HepG2 (cell line): Measurements from ENCODE around the gene SEMA4B. TPM values are rescaled to one million over a fixed set of nuclear protein-coding genes. Genes with fewer than 3 reads are reported as not detected.

Source experiments
- ARNTL ChIP-seq: sonication (generic); formaldehyde crosslinking; IDR thresholded peaks from 2 replicates; pipeline ENCODE4 v1.4.0; 2020; ENCODE audit warnings: mild to moderate bottlenecking, missing genetic modification reagents
- CBX1 ChIP-seq: IDR thresholded peaks from one replicate; pipeline ENCODE4 v1.6.1; 2016; ENCODE audit warnings: antibody characterized with exemption, low read depth
- KDM1A ChIP-seq: IDR thresholded peaks from 2 replicates; pipeline ENCODE4 v1.6.1; 2016; ENCODE audit warnings: missing compliant biosample characterization
- KDM2A ChIP-seq: sonication (generic); formaldehyde crosslinking; IDR thresholded peaks from 2 replicates; pipeline ENCODE4 v1.4.0; 2020; ENCODE audit warnings: low read depth, missing genetic modification reagents, borderline replicate concordance
- NFATC3 ChIP-seq: sonication (generic); formaldehyde crosslinking; IDR thresholded peaks from 2 replicates; pipeline ENCODE4 v1.5.1; 2020; ENCODE audit warnings: mild to moderate bottlenecking, missing genetic modification reagents
- NONO ChIP-seq, 2 experiments: fragments of 450-650 bp in 1 of 2; sonication (generic) in 1 of 2; formaldehyde crosslinking in 1 of 2; IDR thresholded peaks in 1 of 2; conservative IDR thresholded peaks in 1 of 2; 2 replicates each; pipeline versions ENCODE4 v1.6.1 to v1.8.0; 2017 to 2022; ENCODE audit warnings: mild to moderate bottlenecking in 1 of 2, missing genetic modification reagents in 1 of 2, moderate library complexity in 1 of 2
- ZNF501 ChIP-seq: sonication (generic); formaldehyde crosslinking; IDR thresholded peaks from 2 replicates; pipeline ENCODE4 v1.5.1; 2020; ENCODE audit warnings: mild to moderate bottlenecking, moderate library complexity, missing genetic modification reagents
- ZNF660 ChIP-seq: sonication (generic); formaldehyde crosslinking; IDR thresholded peaks from 2 replicates; pipeline ENCODE4 v1.5.1; 2020; ENCODE audit warnings: mild to moderate bottlenecking, low read depth, missing genetic modification reagents, borderline replicate concordance
- ZNF709 ChIP-seq: sonication (generic); formaldehyde crosslinking; IDR thresholded peaks from 2 replicates; pipeline ENCODE4 v1.5.0; 2020; ENCODE audit warnings: mild to moderate bottlenecking, missing genetic modification reagents
- polyA plus RNA-seq, 8 experiments: library from polyadenylated mRNA; depleted of rRNA in 3 of 8; stranded (reverse) in 7 of 8; unstranded in 1 of 8; fragments of >200 nt; fragmentation: Illumina TruSeq in 4 of 8; extraction: Trizol in 4 of 8; gene quantifications; 2 replicates each; pipeline versions ENCODE4 v1.2.1 to v1.2.3, GENCODE V29; 2011 to 2016; ENCODE audit warnings: low read depth in 4 of 8, missing spikeins in 1 of 8, mixed read lengths in 1 of 8; ENCODE audit not compliant: insufficient read depth in 1 of 8
- total RNA-seq, 5 experiments: library from RNA; depleted of rRNA; stranded (reverse); fragments of >200 nt; fragmentation: Illumina TruSeq; extraction: Trizol; gene quantifications; 2 replicates each; pipeline ENCODE4 v1.2.3, GENCODE V29; 2016; ENCODE audit warnings: low read depth in 1 of 5
- TF ChIP-seq, protein P1 (sequence below), 2 experiments: sonication (generic) in 1 of 2; formaldehyde crosslinking in 1 of 2; IDR thresholded peaks; 2 replicates each; pipeline versions ENCODE4 v1.4.0 to v1.6.1; 2018 to 2020; ENCODE audit warnings: missing genetic modification reagents in 2 of 2, borderline replicate concordance in 1 of 2, low read depth in 1 of 2, mild to moderate bottlenecking in 1 of 2, missing biosample characterization in 1 of 2
- TF ChIP-seq, protein P2 (sequence below): sonication (generic); formaldehyde crosslinking; IDR thresholded peaks from 2 replicates; pipeline ENCODE4 v1.4.0; 2020; ENCODE audit warnings: mild to moderate bottlenecking, missing genetic modification reagents, borderline replicate concordance
- TF ChIP-seq, protein P3 (sequence below): sonication (generic); formaldehyde crosslinking; IDR thresholded peaks from 2 replicates; pipeline ENCODE4 v1.5.1; 2020; ENCODE audit warnings: mild to moderate bottlenecking, missing genetic modification reagents, moderate library complexity

SEMA4B gene
- total and polyA plus RNA-seq, 2 of the 13 experiments (the other 11 are each of a cell fraction or from before 2014, with no cell fraction given) = 2.1 to 17.0 TPM

DNA sequence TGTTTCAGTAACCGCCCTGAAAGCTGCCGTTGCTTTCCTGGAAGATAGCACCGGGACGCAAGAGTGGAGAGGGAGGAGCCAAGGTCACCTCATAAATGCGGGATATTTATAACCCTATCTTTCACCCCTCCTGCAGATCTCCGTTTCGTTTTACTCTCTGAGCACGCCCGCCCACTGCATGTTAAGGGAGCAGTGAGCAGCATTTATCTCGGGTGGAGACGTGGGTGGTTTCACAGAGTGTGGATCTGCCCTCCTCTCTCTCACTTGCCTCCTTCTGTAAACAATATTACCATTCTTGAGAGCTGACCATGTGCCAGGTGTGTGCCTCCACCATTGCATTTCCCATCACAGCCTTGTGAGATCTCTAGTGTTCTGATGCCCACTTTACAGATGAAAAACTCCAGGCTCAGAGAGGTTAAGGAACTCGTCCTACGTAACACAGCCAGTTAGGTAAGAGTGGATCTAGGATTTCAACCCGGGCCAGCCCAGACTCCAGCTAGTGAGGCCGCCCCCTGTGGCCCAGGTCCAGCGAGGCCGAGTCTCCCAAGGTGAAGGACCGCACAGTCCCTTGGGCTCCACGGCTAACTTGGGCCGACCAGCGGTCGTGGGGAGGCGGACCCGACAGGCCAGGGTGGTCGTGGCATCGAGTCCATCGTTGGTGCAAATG is 16.9 kb upstream of the SEMA4B start (continued):
- TF ChIP-seq, protein P1, sequence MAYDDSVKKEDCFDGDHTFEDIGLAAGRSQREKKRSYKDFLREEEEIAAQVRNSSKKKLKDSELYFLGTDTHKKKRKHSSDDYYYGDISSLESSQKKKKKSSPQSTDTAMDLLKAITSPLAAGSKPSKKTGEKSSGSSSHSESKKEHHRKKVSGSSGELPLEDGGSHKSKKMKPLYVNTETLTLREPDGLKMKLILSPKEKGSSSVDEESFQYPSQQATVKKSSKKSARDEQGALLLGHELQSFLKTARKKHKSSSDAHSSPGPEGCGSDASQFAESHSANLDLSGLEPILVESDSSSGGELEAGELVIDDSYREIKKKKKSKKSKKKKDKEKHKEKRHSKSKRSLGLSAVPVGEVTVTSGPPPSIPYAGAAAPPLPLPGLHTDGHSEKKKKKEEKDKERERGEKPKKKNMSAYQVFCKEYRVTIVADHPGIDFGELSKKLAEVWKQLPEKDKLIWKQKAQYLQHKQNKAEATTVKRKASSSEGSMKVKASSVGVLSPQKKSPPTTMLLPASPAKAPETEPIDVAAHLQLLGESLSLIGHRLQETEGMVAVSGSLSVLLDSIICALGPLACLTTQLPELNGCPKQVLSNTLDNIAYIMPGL (CRISPR knock-in tag; IDR thresholded peaks at IDR 0.05; ENCODE audit: borderline replicate concordance in 1 of 2, low read depth in 1 of 2) = peak; percentile 18 to 85; a peak in 1 of 4 replicates
- TF ChIP-seq, protein P2, sequence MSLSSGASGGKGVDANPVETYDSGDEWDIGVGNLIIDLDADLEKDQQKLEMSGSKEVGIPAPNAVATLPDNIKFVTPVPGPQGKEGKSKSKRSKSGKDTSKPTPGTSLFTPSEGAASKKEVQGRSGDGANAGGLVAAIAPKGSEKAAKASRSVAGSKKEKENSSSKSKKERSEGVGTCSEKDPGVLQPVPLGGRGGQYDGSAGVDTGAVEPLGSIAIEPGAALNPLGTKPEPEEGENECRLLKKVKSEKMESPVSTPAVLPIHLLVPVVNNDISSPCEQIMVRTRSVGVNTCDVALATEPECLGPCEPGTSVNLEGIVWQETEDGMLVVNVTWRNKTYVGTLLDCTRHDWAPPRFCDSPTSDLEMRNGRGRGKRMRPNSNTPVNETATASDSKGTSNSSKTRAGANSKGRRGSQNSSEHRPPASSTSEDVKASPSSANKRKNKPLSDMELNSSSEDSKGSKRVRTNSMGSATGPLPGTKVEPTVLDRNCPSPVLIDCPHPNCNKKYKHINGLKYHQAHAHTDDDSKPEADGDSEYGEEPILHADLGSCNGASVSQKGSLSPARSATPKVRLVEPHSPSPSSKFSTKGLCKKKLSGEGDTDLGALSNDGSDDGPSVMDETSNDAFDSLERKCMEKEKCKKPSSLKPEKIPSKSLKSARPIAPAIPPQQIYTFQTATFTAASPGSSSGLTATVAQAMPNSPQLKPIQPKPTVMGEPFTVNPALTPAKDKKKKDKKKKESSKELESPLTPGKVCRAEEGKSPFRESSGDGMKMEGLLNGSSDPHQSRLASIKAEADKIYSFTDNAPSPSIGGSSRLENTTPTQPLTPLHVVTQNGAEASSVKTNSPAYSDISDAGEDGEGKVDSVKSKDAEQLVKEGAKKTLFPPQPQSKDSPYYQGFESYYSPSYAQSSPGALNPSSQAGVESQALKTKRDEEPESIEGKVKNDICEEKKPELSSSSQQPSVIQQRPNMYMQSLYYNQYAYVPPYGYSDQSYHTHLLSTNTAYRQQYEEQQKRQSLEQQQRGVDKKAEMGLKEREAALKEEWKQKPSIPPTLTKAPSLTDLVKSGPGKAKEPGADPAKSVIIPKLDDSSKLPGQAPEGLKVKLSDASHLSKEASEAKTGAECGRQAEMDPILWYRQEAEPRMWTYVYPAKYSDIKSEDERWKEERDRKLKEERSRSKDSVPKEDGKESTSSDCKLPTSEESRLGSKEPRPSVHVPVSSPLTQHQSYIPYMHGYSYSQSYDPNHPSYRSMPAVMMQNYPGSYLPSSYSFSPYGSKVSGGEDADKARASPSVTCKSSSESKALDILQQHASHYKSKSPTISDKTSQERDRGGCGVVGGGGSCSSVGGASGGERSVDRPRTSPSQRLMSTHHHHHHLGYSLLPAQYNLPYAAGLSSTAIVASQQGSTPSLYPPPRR (CRISPR knock-in tag) = no peak
- TF ChIP-seq NONO (IDR thresholded peaks at IDR 0.05) = no peak
- peak; percentile 68; the same call in 1 of the 2 replicates for TF ChIP-seq NONO (CRISPR knock-in tag; conservative IDR thresholded peaks at IDR 0.05)
- TF ChIP-seq ZNF709 (CRISPR knock-in tag) = 0 out of 2 replicates have a peak, but pooled peaks have one; percentile 12
- TF ChIP-seq, protein P3, sequence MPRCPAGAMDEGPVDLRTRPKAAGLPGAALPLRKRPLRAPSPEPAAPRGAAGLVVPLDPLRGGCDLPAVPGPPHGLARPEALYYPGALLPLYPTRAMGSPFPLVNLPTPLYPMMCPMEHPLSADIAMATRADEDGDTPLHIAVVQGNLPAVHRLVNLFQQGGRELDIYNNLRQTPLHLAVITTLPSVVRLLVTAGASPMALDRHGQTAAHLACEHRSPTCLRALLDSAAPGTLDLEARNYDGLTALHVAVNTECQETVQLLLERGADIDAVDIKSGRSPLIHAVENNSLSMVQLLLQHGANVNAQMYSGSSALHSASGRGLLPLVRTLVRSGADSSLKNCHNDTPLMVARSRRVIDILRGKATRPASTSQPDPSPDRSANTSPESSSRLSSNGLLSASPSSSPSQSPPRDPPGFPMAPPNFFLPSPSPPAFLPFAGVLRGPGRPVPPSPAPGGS (CRISPR knock-in tag) = peak; percentile 83; the same call in 1 of the 2 replicates
- TF ChIP-seq NFATC3 (CRISPR knock-in tag) = peak; percentile 69; the same call in 1 of the 2 replicates
- TF ChIP-seq KDM2A (CRISPR knock-in tag) = no peak
- TF ChIP-seq ZNF660 (CRISPR knock-in tag) = no peak
- peak; percentile 69 for TF ChIP-seq CBX1
- TF ChIP-seq ZNF501 = peak; percentile 58
- peak; percentile 70; the same call in 1 of the 2 replicates for TF ChIP-seq ARNTL (CRISPR knock-in tag)
- TF ChIP-seq KDM1A (CRISPR knock-in tag) = peak; percentile 93
